Measurements from ENCODE around the gene C1QA.

GRCh38 chr1:22600817-22601605 lies 35.4 kb upstream of the C1QA start:
- TF ChIP-seq CTCF (IDR thresholded peaks at IDR 0.05) (no peak), POLR2A (IDR thresholded peaks at IDR 0.05) (no peak)
